H9 (cell line): ENCODE measurements around the gene DDX49. TPM values are rescaled to one million over a fixed set of nuclear protein-coding genes. Genes with fewer than 3 reads are reported as not detected.
A peak's percentile ranks its signal among the peaks of the same experiment; 100 is the strongest.

ENCODE experiments used
- DNase-seq: peaks from one replicate; pipeline ENCODE4 v3.0.0-alpha.2; 2017
- H2AFZ ChIP-seq: one replicate; pipeline ENCODE4 v1.6.1; 2013; ENCODE audit warnings: mild to moderate bottlenecking, low read length, control low read depth, moderate library complexity
- H2AK5ac ChIP-seq: 2 replicates; pipeline ENCODE4 v1.6.1; 2013; ENCODE audit warnings: low read length, control low read depth, mixed read lengths; ENCODE audit not compliant: insufficient read length
- H2BK120ac ChIP-seq: one replicate; pipeline ENCODE4 v1.6.1; 2013; ENCODE audit warnings: low read depth, mild to moderate bottlenecking, low read length, control low read depth, inconsistent platforms; ENCODE audit not compliant: poor library complexity, severe bottlenecking
- H2BK12ac ChIP-seq: 2 replicates; pipeline ENCODE4 v1.6.1; 2013; ENCODE audit warnings: low read length, control low read depth, mixed read lengths, low read depth; ENCODE audit not compliant: insufficient read length
- H2BK15ac ChIP-seq: 2 replicates; pipeline ENCODE4 v1.6.1; 2013; ENCODE audit warnings: low read depth, low read length, control low read depth
- H2BK20ac ChIP-seq: one replicate; pipeline ENCODE4 v1.6.1; 2013; ENCODE audit warnings: low read depth, mild to moderate bottlenecking, low read length, control low read depth, inconsistent platforms; ENCODE audit not compliant: poor library complexity, severe bottlenecking
- H2BK5ac ChIP-seq: 2 replicates; pipeline ENCODE4 v1.6.1; 2013; ENCODE audit warnings: low read length, control low read depth, mixed read lengths; ENCODE audit not compliant: insufficient read length
- H3K14ac ChIP-seq: 2 replicates; pipeline ENCODE4 v1.6.1; 2013; ENCODE audit warnings: low read length, control low read depth; ENCODE audit not compliant: insufficient read depth
- H3K18ac ChIP-seq: 2 replicates; pipeline ENCODE4 v1.6.1; 2013; ENCODE audit warnings: low read depth, mild to moderate bottlenecking, mixed read lengths, low read length, control low read depth; ENCODE audit not compliant: insufficient read length
- H3K23ac ChIP-seq: 2 replicates; pipeline ENCODE4 v1.6.1; 2013; ENCODE audit warnings: low read length, control low read depth, mixed read lengths, low read depth; ENCODE audit not compliant: insufficient read length
- H3K23me2 ChIP-seq: 2 replicates; pipeline ENCODE4 v1.6.1; 2013; ENCODE audit warnings: low read depth, mild to moderate bottlenecking, mixed read lengths, low read length, control low read depth; ENCODE audit not compliant: insufficient read length, poor library complexity, severe bottlenecking
- H3K27ac ChIP-seq: 2 replicates; pipeline ENCODE4 v1.5.1; 2013; ENCODE audit warnings: low read length, control low read depth, mixed read lengths, low read depth; ENCODE audit not compliant: insufficient read length
- H3K27me3 ChIP-seq: 2 replicates; pipeline ENCODE4 v1.6.1; 2013; ENCODE audit warnings: low read length, control low read depth, inconsistent platforms; ENCODE audit not compliant: insufficient read depth
- H3K4ac ChIP-seq: 2 replicates; pipeline ENCODE4 v1.6.1; 2013; ENCODE audit warnings: low read depth, mild to moderate bottlenecking, control low read depth, inconsistent platforms, low read length, moderate library complexity
- H3K4me1 ChIP-seq: 2 replicates; pipeline ENCODE4 v1.6.1; 2013; ENCODE audit warnings: low read length, control low read depth, inconsistent platforms; ENCODE audit not compliant: insufficient read depth
- H3K4me2 ChIP-seq: 2 replicates; pipeline ENCODE4 v1.6.1; 2013; ENCODE audit warnings: low read length, control low read depth, mixed read lengths; ENCODE audit not compliant: insufficient read length, insufficient read depth
- H3K56ac ChIP-seq: 2 replicates; pipeline ENCODE4 v1.6.1; 2013; ENCODE audit warnings: low read depth, mild to moderate bottlenecking, mixed read lengths, low read length, control low read depth; ENCODE audit not compliant: insufficient read length
- H3K79me1 ChIP-seq: 2 replicates; pipeline ENCODE4 v1.6.1; 2013; ENCODE audit warnings: low read depth, mild to moderate bottlenecking, moderate library complexity, low read length, control low read depth, inconsistent platforms; ENCODE audit not compliant: insufficient read depth, poor library complexity, severe bottlenecking
- H3K79me2 ChIP-seq: 2 replicates; pipeline ENCODE4 v1.6.1; 2013; ENCODE audit warnings: low read length, control low read depth, inconsistent platforms; ENCODE audit not compliant: insufficient read depth
- H3K9ac ChIP-seq: 2 replicates; pipeline ENCODE4 v1.6.1; 2013; ENCODE audit warnings: low read length, control low read depth, mixed read lengths; ENCODE audit not compliant: insufficient read length; ENCODE audit errors: extremely low read depth
- H3K9me3 ChIP-seq: one replicate; pipeline ENCODE4 v1.6.1; 2013; ENCODE audit warnings: low read depth, low read length, inconsistent platforms; ENCODE audit not compliant: control insufficient read depth
- H3T11ph ChIP-seq: one replicate; pipeline ENCODE4 v1.6.1; 2013; ENCODE audit warnings: mild to moderate bottlenecking, low read length, control low read depth, inconsistent platforms
- H4K20me1 ChIP-seq: one replicate; pipeline ENCODE4 v1.6.1; 2013; ENCODE audit not compliant: control insufficient read depth, insufficient read length, insufficient read depth
- H4K5ac ChIP-seq: 2 replicates; pipeline ENCODE4 v1.6.1; 2013; ENCODE audit warnings: low read depth, mild to moderate bottlenecking, mixed read lengths, low read length, control low read depth; ENCODE audit not compliant: insufficient read length
- H4K8ac ChIP-seq: replicated peaks from 2 replicates; pipeline ENCODE4 v1.6.1; 2013; ENCODE audit warnings: low read length, control low read depth, mixed read lengths, low read depth; ENCODE audit not compliant: insufficient read length
- H4K91ac ChIP-seq: 2 replicates; pipeline ENCODE4 v1.6.1; 2013; ENCODE audit warnings: low read depth, mild to moderate bottlenecking, moderate library complexity, mixed read lengths, low read length, control low read depth; ENCODE audit not compliant: insufficient read length
- H3K27ac Mint-ChIP-seq, 3 experiments: 2 replicates in 2 of 3; 3 replicates in 1 of 3; pipeline ENCODE4 v1.8.0; 2020 to 2021; ENCODE audit warnings: mixed read lengths in 3 of 3, mild to moderate bottlenecking in 1 of 3, moderate library complexity in 1 of 3
- H3K27me3 Mint-ChIP-seq: 2 replicates; pipeline ENCODE4 v1.8.0; 2021; ENCODE audit warnings: low read depth, mild to moderate bottlenecking, moderate library complexity, mixed read lengths
- H3K36me3 Mint-ChIP-seq, 3 experiments: 2 replicates in 2 of 3; 3 replicates in 1 of 3; pipeline ENCODE4 v1.8.0; 2020 to 2021; ENCODE audit warnings: low read depth in 3 of 3, mixed read lengths in 3 of 3; ENCODE audit not compliant: insufficient read depth in 1 of 3
- H3K4me1 Mint-ChIP-seq, 2 experiments: 2 replicates each; pipeline ENCODE4 v1.8.0; 2020; ENCODE audit warnings: mixed read lengths in 2 of 2
- H3K4me3 Mint-ChIP-seq, 2 experiments: 2 replicates in 1 of 2; 3 replicates in 1 of 2; pipeline ENCODE4 v1.8.0; 2020 to 2021; ENCODE audit warnings: mild to moderate bottlenecking in 2 of 2, mixed read lengths in 2 of 2, moderate library complexity in 1 of 2
- H3K9me3 Mint-ChIP-seq, 2 experiments: 2 replicates in 1 of 2; 3 replicates in 1 of 2; pipeline ENCODE4 v1.8.0; 2020; ENCODE audit warnings: mild to moderate bottlenecking in 2 of 2, mixed read lengths in 2 of 2, moderate library complexity in 1 of 2
- WGBS: extraction: QIAGEN DNeasy Blood & Tissue Kit; methylation state at CpG from one replicate; pipeline ENCODE4 v1.1.7; 2013; ENCODE audit warnings: missing lambda C conversion rate, low lambda C conversion rate, mixed read lengths; ENCODE audit not compliant: insufficient read length; ENCODE audit errors: extremely low coverage; 5-methylcytosine and 5-hydroxymethylcytosine counted together
- total RNA-seq: library from RNA; stranded (reverse); gene quantifications from 2 replicates; pipeline ENCODE4 v1.2.1, GENCODE V29; 2021
- TF ChIP-seq, protein P1 (sequence below): fragments of 200-600 bp; sonication (generic); conservative IDR thresholded peaks from 3 replicates; pipeline ENCODE4 v1.8.0; 2021; ENCODE audit warnings: antibody characterized with exemption, mild to moderate bottlenecking

Gene DDX49
- total RNA-seq, 1 experiment from 2014 or later = 52.3 TPM

- Histone ChIP-seq H3K56ac (no peak overlapping the region), H3K27me3 (no peaks in the 10 kb centered on the region), H2BK5ac (no peak overlapping the region), H3K79me2 (no peaks in the 10 kb centered on the region), H3K4me2 (no peak overlapping the region), H3K9me3 (no peaks in the 10 kb centered on the region), H2BK120ac (no peak overlapping the region), H3K27ac (no peak overlapping the region), H3K23me2 (no peaks in the 10 kb centered on the region), H3K23ac (no peak overlapping the region), H3K14ac (no peak overlapping the region), H4K5ac (no peak overlapping the region), H2AFZ (no peak overlapping the region), H2BK12ac (no peak overlapping the region), H2BK20ac (no peak overlapping the region), H3T11ph (no peak overlapping the region), H3K4me1 (no peaks in the 10 kb centered on the region), H3K4ac (no peak overlapping the region), H4K91ac (no peak overlapping the region), H4K8ac (no peak overlapping the region), H2BK15ac (no peak overlapping the region), H3K9ac (no peak overlapping the region), H4K20me1 (no peaks in the 10 kb centered on the region), H3K18ac (no peak overlapping the region), H2AK5ac (no peak overlapping the region), H3K79me1 (no peaks in the 10 kb centered on the region)
- Mint-ChIP-seq H3K36me3 (peaks cover 19 to 44% (median 36%) of the 10 kb centered on the region in 3 experiments), H3K27me3 (no peaks in the 10 kb centered on the region), H3K4me3 (no peak overlapping the region; a peak in 1 of 5 replicates), H3K9me3 (no peaks in the 10 kb centered on the region), H3K27ac (peak overlapping the region in 1 of 3 experiments; percentile 42; a peak in 2 of 7 replicates), H3K4me1 (peaks cover 0 to 11% of the 10 kb centered on the region in 2 experiments; a peak in 2 of 4 replicates)
- no CpG with 5 or more reads among the region's 7 CpGs for WGBS
- TF ChIP-seq, protein P1, sequence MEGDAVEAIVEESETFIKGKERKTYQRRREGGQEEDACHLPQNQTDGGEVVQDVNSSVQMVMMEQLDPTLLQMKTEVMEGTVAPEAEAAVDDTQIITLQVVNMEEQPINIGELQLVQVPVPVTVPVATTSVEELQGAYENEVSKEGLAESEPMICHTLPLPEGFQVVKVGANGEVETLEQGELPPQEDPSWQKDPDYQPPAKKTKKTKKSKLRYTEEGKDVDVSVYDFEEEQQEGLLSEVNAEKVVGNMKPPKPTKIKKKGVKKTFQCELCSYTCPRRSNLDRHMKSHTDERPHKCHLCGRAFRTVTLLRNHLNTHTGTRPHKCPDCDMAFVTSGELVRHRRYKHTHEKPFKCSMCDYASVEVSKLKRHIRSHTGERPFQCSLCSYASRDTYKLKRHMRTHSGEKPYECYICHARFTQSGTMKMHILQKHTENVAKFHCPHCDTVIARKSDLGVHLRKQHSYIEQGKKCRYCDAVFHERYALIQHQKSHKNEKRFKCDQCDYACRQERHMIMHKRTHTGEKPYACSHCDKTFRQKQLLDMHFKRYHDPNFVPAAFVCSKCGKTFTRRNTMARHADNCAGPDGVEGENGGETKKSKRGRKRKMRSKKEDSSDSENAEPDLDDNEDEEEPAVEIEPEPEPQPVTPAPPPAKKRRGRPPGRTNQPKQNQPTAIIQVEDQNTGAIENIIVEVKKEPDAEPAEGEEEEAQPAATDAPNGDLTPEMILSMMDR = no peak
- DNase-seq = no peak
These were observed 48.0 kb upstream of the DDX49 start for GRCh38 chr19:18871543-18871942.
